HCT116 (cell line): ENCODE measurements around the gene SMIM44. TPM values are rescaled to one million over a fixed set of nuclear protein-coding genes. Genes with fewer than 3 reads are reported as not detected.

Source experiments
- ATAC-seq: fragments of 200-7000 bp; cut with Tn5 transposase; 2 replicates; pipeline ENCODE4 v1.9.1; 2020; ENCODE audit warnings: mild to moderate bottlenecking, moderate library complexity
- BruUV-seq: library from RNA; stranded (reverse); fragments of 400-500 nt; replicated peaks from 2 replicates; lab custom pipeline; 2021; lab: Mats Ljungman, UMichigan
- CTCF ChIA-PET: fragments of 300-600 bp; sonication (Branson Sonifier 250); formaldehyde crosslinking; loops from one replicate; lab custom pipeline; 2021; ENCODE audit warnings: antibody characterized with exemption; lab: Charles Lee
- POLR2A ChIA-PET: fragments of 300-600, 350-600 bp; sonication (Branson Sonifier 250); formaldehyde crosslinking; loops from one replicate; lab custom pipeline; 2021; ENCODE audit warnings: antibody characterized with exemption; lab: Charles Lee
- RAD21 ChIA-PET, 2 experiments: fragments of 300-600 bp; sonication (Branson Sonifier 250); formaldehyde crosslinking; loops; one replicate each; lab custom pipeline; 2023; ENCODE audit warnings: low total read pairs in 2 of 2; ENCODE audit not compliant: uncharacterized antibody in 2 of 2, unreplicated experiment in 2 of 2, low non-redundant PET in 1 of 2; lab: Charles Lee
- DNase-seq: peaks from one replicate; pipeline ENCODE4 v3.0.0-alpha.2; 2010; ENCODE audit warnings: low read depth, low spot score
- H2AFZ ChIP-seq: fragments of 200-600 bp; shearing (Covaris generic), sonication (generic); 2 replicates; pipeline ENCODE4 v1.6.1; 2017; ENCODE audit warnings: low read depth, mixed run types, mixed read lengths, antibody characterized with exemption, low read length; ENCODE audit not compliant: poor library complexity, severe bottlenecking
- H3K27ac ChIP-seq: 2 replicates; pipeline ENCODE4 v1.5.1; 2012; ENCODE audit warnings: low read depth, low read length
- H3K27me3 ChIP-seq: fragments of 200-600 bp; sonication (generic); 2 replicates; pipeline ENCODE4 v1.6.1; 2016; ENCODE audit warnings: mixed run types, low read length, mixed read lengths; ENCODE audit not compliant: insufficient read depth
- H3K36me3 ChIP-seq, 2 experiments: fragments of 200-500 bp in 1 of 2; fragments of 200-600 bp in 1 of 2; sonication (Bioruptor generic) in 1 of 2; sonication (generic) in 1 of 2; 2 replicates each; pipeline versions ENCODE4 v1.5.1 to v1.6.1; 2014 to 2016; ENCODE audit warnings: low read length in 2 of 2, inconsistent platforms in 1 of 2, mixed read lengths in 1 of 2, mixed run types in 1 of 2; ENCODE audit not compliant: insufficient read depth in 2 of 2, control insufficient read depth in 1 of 2
- H3K4me1 ChIP-seq, 2 experiments: fragments of 200-600 bp in 1 of 2; sonication (generic) in 1 of 2; 2 replicates each; pipeline versions ENCODE4 v1.5.1 to v1.6.1; 2012 to 2017; ENCODE audit warnings: low read length in 2 of 2, inconsistent platforms in 1 of 2, mild to moderate bottlenecking in 1 of 2, mixed read lengths in 1 of 2, mixed run types in 1 of 2, moderate library complexity in 1 of 2; ENCODE audit not compliant: insufficient read depth in 2 of 2, control insufficient read depth in 1 of 2
- H3K4me2 ChIP-seq: fragments of 200-600 bp; sonication (generic); 2 replicates; pipeline ENCODE4 v1.6.1; 2017; ENCODE audit warnings: mixed run types, low read length, mixed read lengths
- H3K4me3 ChIP-seq, 2 experiments: fragments of 200-600 bp in 1 of 2; sonication (generic) in 1 of 2; replicated peaks in 1 of 2; 2 replicates each; pipeline ENCODE4 v1.5.1; 2011 to 2016; ENCODE audit warnings: low read length in 2 of 2, control low read depth in 1 of 2, low read depth in 1 of 2, mild to moderate bottlenecking in 1 of 2, mixed read lengths in 1 of 2, mixed run types in 1 of 2
- H3K79me2 ChIP-seq: fragments of 200-600 bp; sonication (generic); 2 replicates; pipeline ENCODE4 v1.6.1; 2017; ENCODE audit warnings: mild to moderate bottlenecking, mixed run types, low read length, moderate library complexity, mixed read lengths; ENCODE audit not compliant: insufficient read depth
- H3K9ac ChIP-seq: fragments of 200-600 bp; sonication (generic); 2 replicates; pipeline ENCODE4 v1.6.1; 2016; ENCODE audit warnings: low read length, mixed read lengths
- H3K9me2 ChIP-seq: fragments of 200-600 bp; sonication (generic), shearing (Covaris generic); 2 replicates; pipeline ENCODE4 v1.6.1; 2017; ENCODE audit warnings: mixed run types, mild to moderate bottlenecking, moderate library complexity; ENCODE audit not compliant: insufficient read depth
- H3K9me3 ChIP-seq, 2 experiments: fragments of 200-500 bp in 1 of 2; fragments of 200-600 bp in 1 of 2; sonication (Bioruptor generic) in 1 of 2; sonication (generic) in 1 of 2; 2 replicates each; pipeline ENCODE4 v1.6.1; 2014 to 2017; ENCODE audit warnings: low read length in 2 of 2, mixed read lengths in 2 of 2, inconsistent platforms in 1 of 2, low read depth in 1 of 2, mild to moderate bottlenecking in 1 of 2, mixed run types in 1 of 2, moderate library complexity in 1 of 2; ENCODE audit not compliant: control insufficient read depth in 1 of 2, insufficient read depth in 1 of 2
- H4K20me1 ChIP-seq: fragments of 200-600 bp; sonication (generic), shearing (Covaris generic); 2 replicates; pipeline ENCODE4 v1.6.1; 2017; ENCODE audit warnings: mixed run types, mild to moderate bottlenecking, moderate library complexity; ENCODE audit not compliant: insufficient read depth
- CBX3 ChIP-seq: IDR thresholded peaks from 2 replicates; pipeline ENCODE4 v1.6.1; 2012; ENCODE audit warnings: low read depth
- CEBPB ChIP-seq: IDR thresholded peaks from 2 replicates; pipeline ENCODE4 v1.6.1; 2012; ENCODE audit warnings: low read depth
- CTCF ChIP-seq, 3 experiments: fragments of 200-600 bp in 1 of 3; sonication (generic) in 1 of 3; IDR thresholded peaks in 2 of 3; conservative IDR thresholded peaks in 1 of 3; 2 replicates each; pipeline ENCODE4 v1.5.1; 2012 to 2017; ENCODE audit warnings: low read depth in 2 of 3, low read length in 2 of 3, antibody characterized with exemption in 1 of 3, borderline replicate concordance in 1 of 3, control low read depth in 1 of 3, mild to moderate bottlenecking in 1 of 3, mixed read lengths in 1 of 3, mixed run types in 1 of 3, moderate library complexity in 1 of 3; ENCODE audit not compliant: insufficient read depth in 1 of 3
- ELF1 ChIP-seq: IDR thresholded peaks from 2 replicates; pipeline ENCODE4 v1.6.1; 2012; ENCODE audit warnings: low read depth, borderline replicate concordance
- EZH2 ChIP-seq: fragments of 200-600 bp; sonication (generic); IDR thresholded peaks from 2 replicates; pipeline ENCODE4 v1.6.1; 2017; ENCODE audit warnings: antibody characterized with exemption, mixed run types
- EZH2phosphoT487 ChIP-seq: fragments of 200-600 bp; IDR thresholded peaks from 2 replicates; pipeline ENCODE4 v1.6.1; 2018; ENCODE audit warnings: antibody characterized with exemption, borderline replicate concordance
- JUND ChIP-seq: IDR thresholded peaks from 2 replicates; pipeline ENCODE4 v1.6.1; 2012
- MAX ChIP-seq: IDR thresholded peaks from 2 replicates; pipeline ENCODE4 v1.6.1; 2012
- POLR2A ChIP-seq: IDR thresholded peaks from 2 replicates; pipeline ENCODE4 v1.7.0; 2011; ENCODE audit warnings: borderline replicate concordance; ENCODE audit not compliant: insufficient read depth, insufficient read length; ENCODE audit errors: extremely low read depth
- POLR2AphosphoS5 ChIP-seq: IDR thresholded peaks from 2 replicates; pipeline ENCODE4 v1.6.1; 2011; ENCODE audit warnings: mild to moderate bottlenecking, low read depth, low read length, moderate library complexity
- RAD21 ChIP-seq: IDR thresholded peaks from 2 replicates; pipeline ENCODE4 v1.6.1; 2012; ENCODE audit warnings: low read depth, mild to moderate bottlenecking
- REST ChIP-seq: IDR thresholded peaks from 2 replicates; pipeline ENCODE4 v1.6.1; 2012; ENCODE audit warnings: low read depth
- SIN3A ChIP-seq: IDR thresholded peaks from 2 replicates; pipeline ENCODE4 v1.6.1; 2012; ENCODE audit warnings: low read depth
- SP1 ChIP-seq: IDR thresholded peaks from 2 replicates; pipeline ENCODE4 v1.6.1; 2012; ENCODE audit warnings: low read depth
- SRF ChIP-seq: IDR thresholded peaks from 2 replicates; pipeline ENCODE4 v1.6.1; 2012; ENCODE audit warnings: low read depth
- TCF7L2 ChIP-seq: IDR thresholded peaks from 2 replicates; pipeline ENCODE4 v1.7.0; 2011; ENCODE audit warnings: borderline replicate concordance, inconsistent platforms; ENCODE audit not compliant: insufficient read depth, insufficient read length; ENCODE audit errors: extremely low read depth
- YY1 ChIP-seq: IDR thresholded peaks from 2 replicates; pipeline ENCODE4 v1.6.1; 2011; ENCODE audit warnings: low read length, low read depth, moderate library complexity, mild to moderate bottlenecking; ENCODE audit not compliant: insufficient replicate concordance; ENCODE audit errors: extremely low read depth
- ZBTB33 ChIP-seq: IDR thresholded peaks from 2 replicates; pipeline ENCODE4 v1.6.1; 2011; ENCODE audit warnings: mild to moderate bottlenecking, low read length, moderate library complexity; ENCODE audit not compliant: insufficient replicate concordance; ENCODE audit errors: extremely low read depth
- ZFX ChIP-seq: fragments of 450-650 bp; IDR thresholded peaks from 2 replicates; pipeline ENCODE4 v1.6.1; 2017
- ZNF274 ChIP-seq: fragments of 200-500 bp; sonication (Bioruptor generic); IDR thresholded peaks from 2 replicates; pipeline ENCODE4 v1.6.1; 2014; ENCODE audit warnings: mild to moderate bottlenecking, low read depth, low read length, inconsistent platforms
- intact Hi-C: fragments of 100-400 bp; cut with micrococcal nuclease; formaldehyde crosslinking; loops from 2 replicates; pipeline ENCODE4 v1.10.0; 2022
- total RNA-seq: library from RNA; stranded (reverse); gene quantifications from one replicate; pipeline ENCODE4 v1.2.1, GENCODE V29; 2021; ENCODE audit not compliant: unreplicated experiment

SMIM44 gene
- total RNA-seq, 1 experiment from 2014 or later, result not detected

GRCh38 chr19:3494559-3494958 lies 11.3 kb upstream of the SMIM44 start:
- H3K4me1 ChIP-seq, result peaks cover 7% of the 10 kb centered on the region in 2 experiments; a peak in 2 of 4 replicates
- no peak overlapping the region for H2AFZ ChIP-seq
- H3K9ac ChIP-seq, result no peak overlapping the region
- intact Hi-C loops, result no loop called here
- peaks cover 29% of the 10 kb centered on the region for H3K79me2 ChIP-seq
- peaks cover 2 to 22% of the 10 kb centered on the region in 2 experiments; a peak in 3 of 4 replicates for H3K36me3 ChIP-seq
- no peaks in the 10 kb centered on the region for H4K20me1 ChIP-seq
- TF ChIP-seq CTCF (IDR thresholded peaks at IDR 0.05 in 2 of 3, conservative IDR thresholded peaks at IDR 0.05 in 1 of 3; ENCODE audit: borderline replicate concordance in 1 of 3, insufficient read depth in 1 of 3, low read depth in 2 of 3, low read length in 2 of 3) (no peak), POLR2AphosphoS5 (no peak), SRF (no peak), ZFX (no peak), MAX (no peak), ZBTB33 (no peak), REST (no peak), TCF7L2 (no peak), POLR2A (no peak), ELF1 (no peak), CBX3 (no peak), YY1 (no peak), EZH2 (no peak), ZNF274 (no peak), SIN3A (no peak), SP1 (no peak), EZH2phosphoT487 (no peak), CEBPB (no peak), JUND (no peak), RAD21 (no peak)
- no peak overlapping the region for H3K4me2 ChIP-seq
- no peaks in the 10 kb centered on the region for H3K9me3 ChIP-seq
- ChIA-PET RAD21 (no interaction called here), CTCF (interaction anchor here (1.3 kb wide), 1 partner anchor 9 kb away, joined by 6 read pairs; no protein-coding TSS in a partner anchor), POLR2A (interaction anchor here (1.2 kb wide), 1 partner anchor 10 kb away, joined by 3 read pairs; no protein-coding TSS in a partner anchor)
- no peak for ATAC-seq
- H3K27me3 ChIP-seq, result no peaks in the 10 kb centered on the region
- no peaks in the 10 kb centered on the region for H3K9me2 ChIP-seq
- no peak overlapping the region for H3K4me3 ChIP-seq
- H3K27ac ChIP-seq, result no peak overlapping the region
- no TSS peak for BruUV-seq
- no peak for DNase-seq
